Measurements from ENCODE around the gene ALG2. TPM values are rescaled to one million over a fixed set of nuclear protein-coding genes. Genes with fewer than 3 reads are reported as not detected.
"Not testable (repeated sequence)": the region's sequence is repeated elsewhere in the genome, so short reads cannot be mapped to it uniquely, and the experiment has no call there.

ALG2 gene
- total RNA-seq, 1 donor, result 51.8 TPM

DNA sequence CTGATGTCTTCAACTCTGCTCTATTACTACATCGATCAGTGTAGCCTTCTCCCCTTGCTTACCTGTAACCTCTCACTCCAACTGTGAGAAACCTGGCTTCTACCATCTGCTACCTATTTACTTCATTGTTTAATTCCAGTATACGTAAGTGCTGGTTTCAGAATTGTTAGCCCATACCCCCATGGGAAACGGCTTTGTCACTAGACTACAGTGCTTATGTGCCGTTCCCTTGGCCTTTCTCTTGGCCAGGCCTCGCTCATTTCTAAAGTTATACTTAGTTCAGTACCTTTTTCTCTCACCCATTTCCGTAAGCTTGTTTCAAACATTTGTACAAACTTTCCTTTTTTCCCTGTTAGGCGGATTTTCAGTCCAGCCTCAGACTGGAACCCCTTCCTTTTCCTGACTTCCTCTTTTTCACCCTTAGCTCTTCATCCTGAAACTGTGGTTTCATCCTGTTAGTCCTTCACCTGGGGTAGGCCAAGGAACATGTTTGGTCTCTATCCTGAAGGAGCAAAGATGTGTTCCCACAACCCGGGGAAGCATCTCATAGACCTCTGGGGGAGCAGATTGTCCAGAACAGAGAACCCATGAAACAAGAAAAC lies 21.7 kb downstream of the ALG2 start:
- H3K27ac ChIP-seq (ENCODE audit: low read depth, low read length), result no peak overlapping the region
- H3K27me3 ChIP-seq (ENCODE audit: insufficient read depth, low read length), result peaks cover 10% of the 10 kb centered on the region
- H2AFZ ChIP-seq (ENCODE audit: low read length), result no peak overlapping the region
- H3K36me3 ChIP-seq (ENCODE audit: insufficient read depth, low read length), result no peaks in the 10 kb centered on the region
- no peak for DNase-seq (ENCODE audit: insufficient read length, low spot score, missing footprints)
- no peak for TF ChIP-seq CTCF (IDR thresholded peaks at IDR 0.05; ENCODE audit: extremely low read depth, low read depth, low read length)
- no peaks in the 10 kb centered on the region for H3K4me1 ChIP-seq (ENCODE audit: insufficient read depth, low read length)
- no peaks in the 10 kb centered on the region for H3K79me2 ChIP-seq (ENCODE audit: insufficient read depth, low read length)
- no peaks in the 10 kb centered on the region for H4K20me1 ChIP-seq (ENCODE audit: insufficient read depth, low read length)
- H3K4me3 ChIP-seq (ENCODE audit: insufficient read depth, low read length), result no peak overlapping the region
- H3K9me3 ChIP-seq (ENCODE audit: low read depth, low read length), result no peaks in the 10 kb centered on the region
- H3K4me2 ChIP-seq (ENCODE audit: insufficient read depth, low read length), result no peak overlapping the region

GRCh38 chr9:99197987-99198386 lies 23.8 kb downstream of the ALG2 start:
- Histone ChIP-seq H3K9me3 (ENCODE audit: low read depth, low read length) (no peaks in the 10 kb centered on the region), H3K4me1 (ENCODE audit: insufficient read depth, low read length) (peaks cover under 1% of the 10 kb centered on the region), H3K27ac (ENCODE audit: low read depth, low read length) (no peak overlapping the region), H3K4me2 (ENCODE audit: insufficient read depth, low read length) (no peak overlapping the region), H3K79me2 (ENCODE audit: insufficient read depth, low read length) (no peaks in the 10 kb centered on the region), H2AFZ (ENCODE audit: low read length) (no peak overlapping the region), H4K20me1 (ENCODE audit: insufficient read depth, low read length) (no peaks in the 10 kb centered on the region), H3K36me3 (ENCODE audit: insufficient read depth, low read length) (no peaks in the 10 kb centered on the region), H3K4me3 (ENCODE audit: insufficient read depth, low read length) (no peak overlapping the region), H3K27me3 (ENCODE audit: insufficient read depth, low read length) (peaks cover 10% of the 10 kb centered on the region)
- TF ChIP-seq CTCF (IDR thresholded peaks at IDR 0.05; ENCODE audit: extremely low read depth, low read depth, low read length), result no peak
- DNase-seq (ENCODE audit: insufficient read length, low spot score, missing footprints), result no peak

DNA sequence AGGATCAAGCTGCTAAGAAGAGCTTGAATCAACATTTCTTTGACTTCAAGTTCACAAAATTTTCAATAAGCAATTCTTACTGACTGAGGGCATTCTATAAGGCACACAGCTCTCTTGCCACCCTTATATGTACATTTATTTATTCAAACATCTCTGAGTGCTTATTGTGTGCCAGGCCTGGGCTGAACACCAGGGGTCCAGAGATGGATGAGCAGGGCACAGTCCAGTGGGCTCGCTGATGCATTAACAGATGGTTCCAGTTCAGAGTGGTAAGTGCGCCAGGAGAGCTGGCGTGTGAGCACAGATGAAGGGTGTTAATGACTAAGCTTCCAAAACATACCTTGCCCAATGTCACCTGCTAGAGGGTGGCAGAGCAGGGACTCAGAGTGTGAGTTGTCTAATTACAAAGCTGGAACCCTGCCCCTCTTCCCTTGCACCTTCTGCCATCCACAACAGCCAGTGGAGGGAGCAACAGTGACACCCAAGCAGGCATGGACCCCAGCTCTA lies 24.6 kb downstream of the ALG2 start:
- H4K20me1 ChIP-seq (ENCODE audit: insufficient read depth, low read length), result no peaks in the 10 kb centered on the region
- no peak overlapping the region for H3K4me3 ChIP-seq (ENCODE audit: insufficient read depth, low read length)
- no peak for TF ChIP-seq CTCF (IDR thresholded peaks at IDR 0.05; ENCODE audit: extremely low read depth, low read depth, low read length)
- no peak overlapping the region for H3K4me2 ChIP-seq (ENCODE audit: insufficient read depth, low read length)
- H3K4me1 ChIP-seq (ENCODE audit: insufficient read depth, low read length), result peaks cover 6% of the 10 kb centered on the region
- H2AFZ ChIP-seq (ENCODE audit: low read length), result no peak overlapping the region
- no peaks in the 10 kb centered on the region for H3K9me3 ChIP-seq (ENCODE audit: low read depth, low read length)
- H3K27ac ChIP-seq (ENCODE audit: low read depth, low read length), result no peak overlapping the region
- H3K79me2 ChIP-seq (ENCODE audit: insufficient read depth, low read length), result no peaks in the 10 kb centered on the region
- no peak for DNase-seq (ENCODE audit: insufficient read length, low spot score, missing footprints)
- no peaks in the 10 kb centered on the region for H3K36me3 ChIP-seq (ENCODE audit: insufficient read depth, low read length)
- H3K27me3 ChIP-seq (ENCODE audit: insufficient read depth, low read length), result peaks cover 10% of the 10 kb centered on the region

DNA sequence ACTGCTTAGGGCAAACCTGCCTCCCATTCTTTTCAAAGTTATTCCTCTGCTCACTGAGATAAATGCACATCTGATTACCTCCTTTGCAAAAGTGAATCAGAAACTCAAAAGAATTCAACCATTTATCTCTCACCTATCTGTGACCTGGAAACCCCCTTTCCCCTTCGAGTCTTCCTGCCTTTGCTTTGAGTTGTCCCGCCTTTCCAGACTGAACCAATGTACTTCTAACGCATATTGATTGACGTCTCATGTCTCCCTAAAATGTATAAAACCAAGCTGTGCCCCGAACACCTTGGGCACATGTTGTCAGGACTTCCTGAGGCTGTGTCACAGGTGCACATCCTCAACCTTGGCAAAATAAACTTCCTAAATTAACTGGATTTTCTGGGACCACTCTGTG lies 25.3 kb downstream of the ALG2 start:
- peaks cover 10% of the 10 kb centered on the region for H3K27me3 ChIP-seq (ENCODE audit: insufficient read depth, low read length)
- H3K4me3 ChIP-seq (ENCODE audit: insufficient read depth, low read length); DNase-seq (ENCODE audit: insufficient read length, low spot score, missing footprints); H3K36me3 ChIP-seq (ENCODE audit: insufficient read depth, low read length); H3K9me3 ChIP-seq (ENCODE audit: low read depth, low read length); H2AFZ ChIP-seq (ENCODE audit: low read length); H3K4me1 ChIP-seq (ENCODE audit: insufficient read depth, low read length); H3K4me2 ChIP-seq (ENCODE audit: insufficient read depth, low read length); H3K27ac ChIP-seq (ENCODE audit: low read depth, low read length); H4K20me1 ChIP-seq (ENCODE audit: insufficient read depth, low read length); H3K79me2 ChIP-seq (ENCODE audit: insufficient read depth, low read length): not testable (repeated sequence)
